NB4 (cell line): ENCODE results near the gene TTC19.
A peak's percentile ranks its signal among the peaks of the same experiment; 100 is the strongest.

Experiments
- DNase-seq: peaks from one replicate; pipeline ENCODE4 v3.0.0; 2010; ENCODE audit warnings: low read depth
- H3K4me3 ChIP-seq: one replicate; pipeline ENCODE4 v1.5.1; 2011; ENCODE audit warnings: mild to moderate bottlenecking, low read depth, low read length, moderate library complexity
- MYC ChIP-seq: IDR thresholded peaks from 2 replicates; pipeline ENCODE4 v1.6.1; 2011; ENCODE audit warnings: low read depth, low read length
- POLR2A ChIP-seq: IDR thresholded peaks from 2 replicates; pipeline ENCODE4 v1.6.1; 2011; ENCODE audit warnings: mild to moderate bottlenecking; ENCODE audit not compliant: insufficient read length; ENCODE audit errors: extremely low read depth
- TF ChIP-seq, protein P1 (sequence below): IDR thresholded peaks from one replicate; pipeline ENCODE4 v1.5.1; 2012; ENCODE audit warnings: low read depth, low read length
- TF ChIP-seq, protein P2 (sequence below): IDR thresholded peaks from 2 replicates; pipeline ENCODE4 v1.6.1; 2011; ENCODE audit warnings: low read depth, low read length

Gene TTC19

DNA sequence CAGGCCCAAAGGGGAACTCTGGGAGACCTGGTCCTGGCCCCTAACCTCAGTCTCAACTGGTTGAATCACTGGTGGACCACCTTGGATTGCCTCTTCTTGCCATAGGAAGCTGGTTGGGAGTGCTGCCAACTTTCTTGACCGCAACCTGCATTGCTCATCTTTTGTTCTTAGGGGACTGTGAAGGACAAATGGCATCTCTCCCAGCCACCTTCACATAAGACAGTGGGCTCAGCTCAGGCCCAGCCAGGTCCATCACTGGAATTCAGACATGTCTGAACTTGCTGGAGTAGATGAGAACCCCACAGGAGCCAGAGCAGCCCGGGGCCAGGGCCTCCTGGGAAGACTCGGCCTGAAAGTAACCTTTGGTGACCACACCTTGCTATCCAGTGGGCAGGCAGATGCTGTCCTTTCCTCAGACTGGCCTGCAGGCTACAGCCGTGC, 35.9 kb upstream of the TTC19 start:
- H3K4me3 ChIP-seq: no peak overlapping the region
- DNase-seq: no peak
- no peak for TF ChIP-seq MYC
- TF ChIP-seq, protein P1, sequence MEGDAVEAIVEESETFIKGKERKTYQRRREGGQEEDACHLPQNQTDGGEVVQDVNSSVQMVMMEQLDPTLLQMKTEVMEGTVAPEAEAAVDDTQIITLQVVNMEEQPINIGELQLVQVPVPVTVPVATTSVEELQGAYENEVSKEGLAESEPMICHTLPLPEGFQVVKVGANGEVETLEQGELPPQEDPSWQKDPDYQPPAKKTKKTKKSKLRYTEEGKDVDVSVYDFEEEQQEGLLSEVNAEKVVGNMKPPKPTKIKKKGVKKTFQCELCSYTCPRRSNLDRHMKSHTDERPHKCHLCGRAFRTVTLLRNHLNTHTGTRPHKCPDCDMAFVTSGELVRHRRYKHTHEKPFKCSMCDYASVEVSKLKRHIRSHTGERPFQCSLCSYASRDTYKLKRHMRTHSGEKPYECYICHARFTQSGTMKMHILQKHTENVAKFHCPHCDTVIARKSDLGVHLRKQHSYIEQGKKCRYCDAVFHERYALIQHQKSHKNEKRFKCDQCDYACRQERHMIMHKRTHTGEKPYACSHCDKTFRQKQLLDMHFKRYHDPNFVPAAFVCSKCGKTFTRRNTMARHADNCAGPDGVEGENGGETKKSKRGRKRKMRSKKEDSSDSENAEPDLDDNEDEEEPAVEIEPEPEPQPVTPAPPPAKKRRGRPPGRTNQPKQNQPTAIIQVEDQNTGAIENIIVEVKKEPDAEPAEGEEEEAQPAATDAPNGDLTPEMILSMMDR: no peak
- TF ChIP-seq, protein P2, sequence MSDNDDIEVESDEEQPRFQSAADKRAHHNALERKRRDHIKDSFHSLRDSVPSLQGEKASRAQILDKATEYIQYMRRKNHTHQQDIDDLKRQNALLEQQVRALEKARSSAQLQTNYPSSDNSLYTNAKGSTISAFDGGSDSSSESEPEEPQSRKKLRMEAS: no peak
- no peak for TF ChIP-seq POLR2A

GRCh38 chr17:15965528-15965927, 34.1 kb upstream of the TTC19 start:
- H3K4me3 ChIP-seq: no peak overlapping the region
- TF ChIP-seq MYC: no peak
- TF ChIP-seq POLR2A: no peak
- TF ChIP-seq, protein P2: no peak
- TF ChIP-seq, protein P1: no peak
- peak; percentile 56 for DNase-seq

- DNase-seq: peak; percentile 79
- H3K4me3 ChIP-seq: peak overlapping the region; percentile 47
- TF ChIP-seq, protein P1: no peak
- TF ChIP-seq POLR2A: peak; percentile 10
- TF ChIP-seq, protein P2: peak; percentile 53
Observed at GRCh38 chr17:15966183-15966878, 33.3 kb upstream of the TTC19 start.

DNA sequence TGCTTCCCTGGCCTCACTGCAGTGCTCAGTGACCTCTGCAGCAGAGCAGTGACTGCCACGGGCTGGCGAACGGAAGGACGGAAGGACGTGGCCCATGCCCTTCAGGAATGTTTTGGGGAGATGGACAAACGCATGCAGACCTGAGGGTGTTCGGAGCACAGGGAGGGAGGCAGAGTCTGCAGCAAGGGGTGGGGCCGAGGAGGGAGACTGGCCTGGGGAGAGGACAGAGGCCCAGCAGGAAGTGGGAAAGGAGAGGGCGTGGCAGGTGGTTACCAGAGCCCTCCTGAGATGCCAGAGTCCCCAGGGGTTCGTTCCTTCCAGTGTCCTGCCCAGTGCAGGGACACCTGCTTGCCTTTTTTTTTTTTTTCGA, 32.8 kb upstream of the TTC19 start:
- TF ChIP-seq POLR2A: no peak
- TF ChIP-seq, protein P2: no peak
- TF ChIP-seq, protein P1: no peak
- peak; percentile 21; the same call in 1 of the 2 replicates for TF ChIP-seq MYC
- H3K4me3 ChIP-seq: peak overlapping the region; percentile 47
- DNase-seq: peak; percentile 81

GRCh38 chr17:15967706-15968399, 31.8 kb upstream of the TTC19 start:
- DNase-seq: peak; percentile 25
- TF ChIP-seq MYC (no peak), POLR2A (no peak)
- TF ChIP-seq, protein P1: no peak
- TF ChIP-seq, protein P2: no peak
- no peak overlapping the region for H3K4me3 ChIP-seq
